Epithelial cell of esophagus (primary cell): ENCODE data around the gene PRMT2.

Experiments used
- DNase-seq: peaks from one replicate; pipeline ENCODE4 v3.0.0; 2010; ENCODE audit warnings: low read depth
- H3K4me3 ChIP-seq: 2 replicates; pipeline ENCODE4 v1.5.1; 2011; ENCODE audit warnings: mild to moderate bottlenecking, low read length, control low read depth
- CTCF ChIP-seq: IDR thresholded peaks from 2 replicates; pipeline ENCODE4 v1.5.1; 2011; ENCODE audit warnings: low read depth, mild to moderate bottlenecking, low read length, control low read depth, inconsistent platforms; ENCODE audit not compliant: insufficient read depth; ENCODE audit errors: missing control alignments

The PRMT2 gene

GRCh38 chr21:46607636-46608035 is 27.8 kb upstream of the PRMT2 start:
- no peak for DNase-seq
- no peak overlapping the region for H3K4me3 ChIP-seq
- TF ChIP-seq CTCF = no peak

GRCh38 chr21:46608672-46609111 is 26.8 kb upstream of the PRMT2 start:
- no peak overlapping the region for H3K4me3 ChIP-seq
- DNase-seq = no peak
- TF ChIP-seq CTCF = no peak

- no peak for TF ChIP-seq CTCF
- no peak overlapping the region for H3K4me3 ChIP-seq
- DNase-seq = no peak
These were observed 25.3 kb upstream of the PRMT2 start for GRCh38 chr21:46610018-46610701.

- no peak overlapping the region for H3K4me3 ChIP-seq
- peak; percentile 22 for DNase-seq
- TF ChIP-seq CTCF = no peak
These were observed 22.1 kb upstream of the PRMT2 start for GRCh38 chr21:46613391-46613790.

- no peak overlapping the region for H3K4me3 ChIP-seq
- no peak for TF ChIP-seq CTCF
- no peak for DNase-seq
These were observed 19.4 kb upstream of the PRMT2 start for GRCh38 chr21:46616050-46616449.

GRCh38 chr21:46616656-46617055 is 18.8 kb upstream of the PRMT2 start:
- no peak for DNase-seq
- H3K4me3 ChIP-seq = no peak overlapping the region
- TF ChIP-seq CTCF = no peak
